SK-N-SH (cell line): Measurements from ENCODE around the gene KNDC1. TPM values are rescaled to one million over a fixed set of nuclear protein-coding genes. Genes with fewer than 3 reads are reported as not detected.

Source experiments
- CTCF ChIA-PET: fragments of 300-600, 350-600 bp; formaldehyde crosslinking; extraction: SDS; loops from one replicate; lab custom pipeline; 2021; lab: Yijun Ruan, JAX
- POLR2A ChIA-PET: fragments of 350-600 bp; sonication (Branson Sonifier 250); formaldehyde crosslinking; extraction: SDS; loops from one replicate; lab custom pipeline; 2020; ENCODE audit warnings: antibody characterized with exemption, inconsistent platforms; lab: Yijun Ruan, JAX
- DNase-seq: peaks from one replicate; pipeline ENCODE4 v3.0.0; 2012
- H2AFZ ChIP-seq: fragments of 200-600 bp; sonication (generic); 2 replicates; pipeline ENCODE4 v1.8.1; 2016; ENCODE audit warnings: antibody characterized with exemption, mild to moderate bottlenecking, low read depth
- H3F3A ChIP-seq: fragments of 200-600 bp; sonication (generic); replicated peaks from 2 replicates; pipeline ENCODE3; 2016; ENCODE audit warnings: antibody characterized with exemption, mild to moderate bottlenecking; ENCODE audit not compliant: insufficient read depth
- H3K27ac ChIP-seq, 2 experiments: fragments of 200-500 bp in 1 of 2; fragments of 200-600 bp in 1 of 2; sonication (Bioruptor generic) in 1 of 2; sonication (generic), shearing (Covaris generic) in 1 of 2; 2 replicates each; pipeline versions ENCODE4 v1.5.1 to v1.6.1; 2014 to 2016; ENCODE audit warnings: low read depth in 2 of 2, inconsistent platforms in 1 of 2, low read length in 1 of 2, mild to moderate bottlenecking in 1 of 2, mixed read lengths in 1 of 2
- H3K27me3 ChIP-seq: fragments of 200-600 bp; sonication (generic), shearing (Covaris generic); 2 replicates; pipeline ENCODE4 v1.6.1; 2016; ENCODE audit warnings: mixed run types; ENCODE audit not compliant: insufficient read depth
- H3K36me3 ChIP-seq, 2 experiments: fragments of 200-500 bp in 1 of 2; fragments of 200-600 bp in 1 of 2; sonication (Bioruptor generic) in 1 of 2; sonication (generic) in 1 of 2; replicated peaks in 1 of 2; 2 replicates each; pipeline versions ENCODE3 to v1.5.1; 2014 to 2016; ENCODE audit warnings: low read length in 1 of 2, mild to moderate bottlenecking in 1 of 2; ENCODE audit not compliant: insufficient read depth in 2 of 2, control insufficient read depth in 1 of 2
- H3K4me1 ChIP-seq, 2 experiments: fragments of 200-500 bp in 1 of 2; fragments of 200-600 bp in 1 of 2; sonication (Bioruptor generic) in 1 of 2; sonication (generic), shearing (Covaris generic) in 1 of 2; 2 replicates each; pipeline versions ENCODE4 v1.5.1 to v1.6.1; 2014 to 2016; ENCODE audit warnings: low read depth in 1 of 2, low read length in 1 of 2, mixed run types in 1 of 2; ENCODE audit not compliant: insufficient read depth in 2 of 2, control insufficient read depth in 1 of 2
- H3K4me2 ChIP-seq: fragments of 200-600 bp; sonication (generic), shearing (Covaris generic); 2 replicates; pipeline ENCODE4 v1.6.1; 2017; ENCODE audit warnings: mixed run types
- H3K4me3 ChIP-seq, 2 experiments: fragments of 200-500 bp in 1 of 2; fragments of 200-600 bp in 1 of 2; sonication (Bioruptor generic) in 1 of 2; sonication (generic), shearing (Covaris generic) in 1 of 2; 2 replicates each; pipeline versions ENCODE4 v1.5.1 to v1.8.1; 2014 to 2016; ENCODE audit warnings: low read depth in 2 of 2, inconsistent platforms in 1 of 2, low read length in 1 of 2, mild to moderate bottlenecking in 1 of 2, mixed read lengths in 1 of 2, moderate library complexity in 1 of 2
- H3K79me2 ChIP-seq: fragments of 200-600 bp; sonication (generic); 2 replicates; pipeline ENCODE4 v1.8.1; 2017; ENCODE audit warnings: mild to moderate bottlenecking; ENCODE audit not compliant: insufficient read depth
- H3K9ac ChIP-seq: fragments of 200-600 bp; sonication (generic); 2 replicates; pipeline ENCODE4 v1.6.1; 2017; ENCODE audit warnings: mixed run types
- H3K9me2 ChIP-seq: fragments of 200-600 bp; sonication (generic); 2 replicates; pipeline ENCODE4 v1.6.1; 2017; ENCODE audit warnings: mixed run types
- H3K9me3 ChIP-seq: fragments of 200-600 bp; sonication (generic); 2 replicates; pipeline ENCODE4 v1.6.1; 2017; ENCODE audit warnings: mixed run types, mild to moderate bottlenecking, moderate library complexity
- H4K20me1 ChIP-seq: fragments of 200-600 bp; sonication (generic); 2 replicates; pipeline ENCODE4 v1.6.1; 2017; ENCODE audit warnings: mild to moderate bottlenecking, mixed run types; ENCODE audit not compliant: insufficient read depth
- ELF1 ChIP-seq: IDR thresholded peaks from 2 replicates; pipeline ENCODE4 v1.4.0; 2012
- EP300 ChIP-seq, 2 experiments: IDR thresholded peaks; 2 replicates each; pipeline versions ENCODE4 v1.4.0 to v1.6.1; 2012; ENCODE audit warnings: borderline replicate concordance in 1 of 2, low read depth in 1 of 2, low read length in 1 of 2
- FOSL2 ChIP-seq: IDR thresholded peaks from 2 replicates; pipeline ENCODE4 v1.4.0; 2012; ENCODE audit warnings: low read depth, mild to moderate bottlenecking, moderate library complexity, borderline replicate concordance
- JUND ChIP-seq: IDR thresholded peaks from 2 replicates; pipeline ENCODE4 v1.4.0; 2012
- MXI1 ChIP-seq: IDR thresholded peaks from 2 replicates; pipeline ENCODE4 v1.6.1; 2012; ENCODE audit warnings: mild to moderate bottlenecking, low read depth, low read length, improper control_type of control experiment
- RAD21 ChIP-seq: IDR thresholded peaks from 2 replicates; pipeline ENCODE4 v1.6.1; 2012; ENCODE audit warnings: mild to moderate bottlenecking, low read length
- RFX5 ChIP-seq: IDR thresholded peaks from 2 replicates; pipeline ENCODE4 v1.6.1; 2012; ENCODE audit warnings: mild to moderate bottlenecking, improper control_type of control experiment, low read length
- RXRA ChIP-seq: IDR thresholded peaks from 2 replicates; pipeline ENCODE4 v1.4.0; 2012; ENCODE audit warnings: low read depth, mild to moderate bottlenecking, borderline replicate concordance
- SIN3A ChIP-seq: IDR thresholded peaks from 2 replicates; pipeline ENCODE4 v1.6.1; 2012; ENCODE audit warnings: low read depth, mild to moderate bottlenecking, low read length, moderate library complexity, borderline replicate concordance
- SMC3 ChIP-seq: IDR thresholded peaks from 2 replicates; pipeline ENCODE4 v1.6.1; 2012; ENCODE audit warnings: low read depth, low read length, improper control_type of control experiment
- TCF12 ChIP-seq: IDR thresholded peaks from 2 replicates; pipeline ENCODE4 v1.4.0; 2012
- TEAD4 ChIP-seq: IDR thresholded peaks from 2 replicates; pipeline ENCODE4 v1.4.0; 2012; ENCODE audit warnings: mild to moderate bottlenecking, borderline replicate concordance; ENCODE audit not compliant: insufficient read depth
- YY1 ChIP-seq: IDR thresholded peaks from 2 replicates; pipeline ENCODE4 v1.4.0; 2012; ENCODE audit warnings: low read depth, mild to moderate bottlenecking
- WGBS: methylation state at CpG from one replicate; pipeline ENCODE4 v1.1.6; 2017; ENCODE audit warnings: low lambda C conversion rate; 5-methylcytosine and 5-hydroxymethylcytosine counted together
- polyA plus RNA-seq, 3 experiments: library from polyadenylated mRNA; depleted of rRNA; stranded (reverse); fragments of >200 nt; gene quantifications; 2 replicates each; pipeline ENCODE4 v1.2.3, GENCODE V29; 2012
- TF ChIP-seq, protein P1 (sequence below): fragments of 200-600 bp; sonication (generic); IDR thresholded peaks from 2 replicates; pipeline ENCODE4 v1.6.1; 2017; ENCODE audit warnings: antibody characterized with exemption, mild to moderate bottlenecking, moderate library complexity
- TF ChIP-seq, protein P2 (sequence below): IDR thresholded peaks from 2 replicates; pipeline ENCODE4; 2012
- TF ChIP-seq, protein P3 (sequence below): IDR thresholded peaks from 2 replicates; pipeline ENCODE4 v1.4.0; 2012; ENCODE audit warnings: low read depth
- TF ChIP-seq, protein P4 (sequence below): IDR thresholded peaks from 2 replicates; pipeline ENCODE4 v1.4.0; 2012; ENCODE audit warnings: low read depth, borderline replicate concordance
- TF ChIP-seq, protein P5 (sequence below): IDR thresholded peaks from 2 replicates; pipeline ENCODE4 v1.4.0; 2012; ENCODE audit warnings: low read depth, borderline replicate concordance
- TF ChIP-seq, protein P6 (sequence below): fragments of 150-350 bp; IDR thresholded peaks from 2 replicates; pipeline ENCODE4 v1.6.1; 2016; ENCODE audit warnings: mild to moderate bottlenecking, low read depth, low read length

KNDC1 gene
- polyA plus RNA-seq, 1 of the 3 experiments (the other 2 are of a cell fraction) = 1.4 TPM

DNA sequence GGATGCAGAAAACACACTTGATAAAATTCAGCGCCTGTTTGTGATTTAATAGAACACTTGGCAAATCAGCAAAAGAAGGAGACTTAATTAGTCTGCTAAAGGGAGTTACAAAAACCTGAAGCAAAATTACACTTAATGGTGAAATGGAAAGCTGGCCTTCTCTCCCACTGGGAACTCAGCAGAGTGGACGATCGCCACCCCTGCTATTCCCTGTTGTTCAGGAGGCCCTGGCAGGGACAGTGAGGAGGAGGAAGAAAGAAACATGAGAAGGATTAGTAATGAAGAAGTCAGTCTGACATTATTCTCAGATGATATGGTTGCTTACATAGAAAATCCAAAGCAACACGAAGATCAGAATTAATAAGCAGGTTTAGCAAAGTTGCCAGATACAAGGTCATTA is 5.6 kb upstream of the KNDC1 start:
- Histone ChIP-seq H4K20me1 (no peaks in the 10 kb centered on the region), H3K4me1 (peaks cover 0 to 13% of the 10 kb centered on the region in 2 experiments; a peak in 1 of 4 replicates), H2AFZ (no peak overlapping the region), H3K27me3 (peaks cover 10% of the 10 kb centered on the region; the same call in 1 of the 2 replicates), H3K36me3 (no peaks in the 10 kb centered on the region), H3K4me3 (no peak overlapping the region), H3K4me2 (no peak overlapping the region)
- WGBS = 59% methylated on average over 4 of the region's 4 CpGs
- TF ChIP-seq, protein P1, sequence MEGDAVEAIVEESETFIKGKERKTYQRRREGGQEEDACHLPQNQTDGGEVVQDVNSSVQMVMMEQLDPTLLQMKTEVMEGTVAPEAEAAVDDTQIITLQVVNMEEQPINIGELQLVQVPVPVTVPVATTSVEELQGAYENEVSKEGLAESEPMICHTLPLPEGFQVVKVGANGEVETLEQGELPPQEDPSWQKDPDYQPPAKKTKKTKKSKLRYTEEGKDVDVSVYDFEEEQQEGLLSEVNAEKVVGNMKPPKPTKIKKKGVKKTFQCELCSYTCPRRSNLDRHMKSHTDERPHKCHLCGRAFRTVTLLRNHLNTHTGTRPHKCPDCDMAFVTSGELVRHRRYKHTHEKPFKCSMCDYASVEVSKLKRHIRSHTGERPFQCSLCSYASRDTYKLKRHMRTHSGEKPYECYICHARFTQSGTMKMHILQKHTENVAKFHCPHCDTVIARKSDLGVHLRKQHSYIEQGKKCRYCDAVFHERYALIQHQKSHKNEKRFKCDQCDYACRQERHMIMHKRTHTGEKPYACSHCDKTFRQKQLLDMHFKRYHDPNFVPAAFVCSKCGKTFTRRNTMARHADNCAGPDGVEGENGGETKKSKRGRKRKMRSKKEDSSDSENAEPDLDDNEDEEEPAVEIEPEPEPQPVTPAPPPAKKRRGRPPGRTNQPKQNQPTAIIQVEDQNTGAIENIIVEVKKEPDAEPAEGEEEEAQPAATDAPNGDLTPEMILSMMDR = no peak
- TF ChIP-seq, protein P2, sequence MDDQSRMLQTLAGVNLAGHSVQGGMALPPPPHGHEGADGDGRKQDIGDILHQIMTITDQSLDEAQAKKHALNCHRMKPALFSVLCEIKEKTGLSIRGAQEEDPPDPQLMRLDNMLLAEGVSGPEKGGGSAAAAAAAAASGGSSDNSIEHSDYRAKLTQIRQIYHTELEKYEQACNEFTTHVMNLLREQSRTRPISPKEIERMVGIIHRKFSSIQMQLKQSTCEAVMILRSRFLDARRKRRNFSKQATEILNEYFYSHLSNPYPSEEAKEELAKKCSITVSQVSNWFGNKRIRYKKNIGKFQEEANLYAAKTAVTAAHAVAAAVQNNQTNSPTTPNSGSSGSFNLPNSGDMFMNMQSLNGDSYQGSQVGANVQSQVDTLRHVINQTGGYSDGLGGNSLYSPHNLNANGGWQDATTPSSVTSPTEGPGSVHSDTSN = no peak
- TF ChIP-seq TEAD4 = no peak
- TF ChIP-seq SMC3 = no peak
- no peak for TF ChIP-seq ELF1
- no peak for TF ChIP-seq TCF12
- no peak for TF ChIP-seq RFX5
- TF ChIP-seq RAD21 = no peak
- TF ChIP-seq, protein P3, sequence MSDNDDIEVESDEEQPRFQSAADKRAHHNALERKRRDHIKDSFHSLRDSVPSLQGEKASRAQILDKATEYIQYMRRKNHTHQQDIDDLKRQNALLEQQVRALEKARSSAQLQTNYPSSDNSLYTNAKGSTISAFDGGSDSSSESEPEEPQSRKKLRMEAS = no peak
- TF ChIP-seq JUND = no peak
- TF ChIP-seq, all 33 proteins: peak for 0
- Histone ChIP-seq H3K27ac (no peak overlapping the region), H3K79me2 (no peaks in the 10 kb centered on the region), H3F3A (peaks cover 4% of the 10 kb centered on the region), H3K9me3 (no peaks in the 10 kb centered on the region), H3K9me2 (no peaks in the 10 kb centered on the region), H3K9ac (no peak overlapping the region)
- POLR2A ChIA-PET = no interaction called here
- CTCF ChIA-PET = interaction anchor here (0.7 to 1.1 kb wide), 2 partner anchors 11 to 469 kb away, joined by 3 read pairs; no protein-coding TSS in a partner anchor
- no peak for DNase-seq

DNA sequence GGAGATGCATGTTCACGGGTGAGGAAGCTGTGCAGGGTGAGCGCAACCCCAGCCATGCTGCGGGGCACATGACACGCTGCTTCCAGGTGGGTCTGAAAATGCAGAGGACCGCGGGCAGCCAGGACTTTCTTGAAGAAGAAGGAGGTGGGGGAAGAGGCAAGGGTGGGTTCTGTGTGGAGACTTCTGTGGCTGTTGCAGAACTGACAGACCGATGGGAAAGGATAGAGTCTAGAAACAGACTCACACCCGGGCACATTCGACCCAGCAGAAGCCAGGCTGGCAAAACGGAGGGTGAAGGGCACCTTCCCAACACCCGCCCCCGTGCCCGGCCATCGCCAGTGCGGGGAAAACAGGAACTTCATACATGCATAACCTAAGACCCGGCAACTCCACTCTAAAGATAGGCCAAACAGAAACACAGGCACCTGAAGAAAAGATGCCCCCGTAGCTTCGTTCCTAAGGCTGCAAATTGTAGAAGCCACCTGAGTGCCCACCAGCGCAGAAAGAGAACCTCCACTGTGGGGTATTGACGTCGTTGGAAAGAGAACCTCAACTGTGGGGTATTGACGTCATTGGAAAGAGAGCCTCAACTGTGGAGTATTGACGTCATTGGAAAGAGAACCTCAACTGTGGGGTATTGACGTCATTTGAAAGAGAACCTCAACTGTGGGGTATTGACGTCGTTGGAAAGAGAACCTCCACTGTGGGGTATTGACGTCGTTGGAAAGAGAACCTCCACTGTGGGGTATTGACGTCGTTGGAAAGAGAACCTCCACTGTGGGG is 4.8 kb upstream of the KNDC1 start:
- H3K9me2 ChIP-seq = no peaks in the 10 kb centered on the region
- no peak overlapping the region for H3K27ac ChIP-seq
- H3K79me2 ChIP-seq = no peaks in the 10 kb centered on the region
- no peaks in the 10 kb centered on the region for H3K36me3 ChIP-seq
- no peaks in the 10 kb centered on the region for H4K20me1 ChIP-seq
- 76% methylated on average over 30 of the region's 30 CpGs for WGBS
- peaks cover 4% of the 10 kb centered on the region for H3F3A ChIP-seq
- no peak overlapping the region for H3K9ac ChIP-seq
- peaks cover 0 to 13% of the 10 kb centered on the region in 2 experiments; a peak in 1 of 4 replicates for H3K4me1 ChIP-seq
- no peak for DNase-seq
- ChIA-PET POLR2A (no interaction called here), CTCF (interaction anchor here (1.1 kb wide), 1 partner anchor 12 kb away, joined by 3 read pairs; no protein-coding TSS in a partner anchor)
- H3K9me3 ChIP-seq = no peaks in the 10 kb centered on the region
- H3K4me2 ChIP-seq = no peak overlapping the region
- H3K4me3 ChIP-seq = no peak overlapping the region
- H2AFZ ChIP-seq = no peak overlapping the region
- H3K27me3 ChIP-seq = peaks cover 10% of the 10 kb centered on the region; the same call in 1 of the 2 replicates
- TF ChIP-seq MXI1 = no peak
- TF ChIP-seq EP300 (IDR thresholded peaks at IDR 0.05; ENCODE audit: borderline replicate concordance in 1 of 2, low read depth in 1 of 2, low read length in 1 of 2) = no peak
- TF ChIP-seq YY1 = no peak
- no peak for TF ChIP-seq TEAD4
- TF ChIP-seq RXRA = no peak
- TF ChIP-seq, protein P4, sequence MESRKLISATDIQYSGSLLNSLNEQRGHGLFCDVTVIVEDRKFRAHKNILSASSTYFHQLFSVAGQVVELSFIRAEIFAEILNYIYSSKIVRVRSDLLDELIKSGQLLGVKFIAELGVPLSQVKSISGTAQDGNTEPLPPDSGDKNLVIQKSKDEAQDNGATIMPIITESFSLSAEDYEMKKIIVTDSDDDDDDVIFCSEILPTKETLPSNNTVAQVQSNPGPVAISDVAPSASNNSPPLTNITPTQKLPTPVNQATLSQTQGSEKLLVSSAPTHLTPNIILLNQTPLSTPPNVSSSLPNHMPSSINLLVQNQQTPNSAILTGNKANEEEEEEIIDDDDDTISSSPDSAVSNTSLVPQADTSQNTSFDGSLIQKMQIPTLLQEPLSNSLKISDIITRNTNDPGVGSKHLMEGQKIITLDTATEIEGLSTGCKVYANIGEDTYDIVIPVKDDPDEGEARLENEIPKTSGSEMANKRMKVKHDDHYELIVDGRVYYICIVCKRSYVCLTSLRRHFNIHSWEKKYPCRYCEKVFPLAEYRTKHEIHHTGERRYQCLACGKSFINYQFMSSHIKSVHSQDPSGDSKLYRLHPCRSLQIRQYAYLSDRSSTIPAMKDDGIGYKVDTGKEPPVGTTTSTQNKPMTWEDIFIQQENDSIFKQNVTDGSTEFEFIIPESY = no peak
- TF ChIP-seq, protein P5, sequence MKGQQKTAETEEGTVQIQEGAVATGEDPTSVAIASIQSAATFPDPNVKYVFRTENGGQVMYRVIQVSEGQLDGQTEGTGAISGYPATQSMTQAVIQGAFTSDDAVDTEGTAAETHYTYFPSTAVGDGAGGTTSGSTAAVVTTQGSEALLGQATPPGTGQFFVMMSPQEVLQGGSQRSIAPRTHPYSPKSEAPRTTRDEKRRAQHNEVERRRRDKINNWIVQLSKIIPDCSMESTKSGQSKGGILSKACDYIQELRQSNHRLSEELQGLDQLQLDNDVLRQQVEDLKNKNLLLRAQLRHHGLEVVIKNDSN = no peak
- no peak for TF ChIP-seq SIN3A
- no peak for TF ChIP-seq RAD21
- no peak for TF ChIP-seq FOSL2
- TF ChIP-seq, protein P6, sequence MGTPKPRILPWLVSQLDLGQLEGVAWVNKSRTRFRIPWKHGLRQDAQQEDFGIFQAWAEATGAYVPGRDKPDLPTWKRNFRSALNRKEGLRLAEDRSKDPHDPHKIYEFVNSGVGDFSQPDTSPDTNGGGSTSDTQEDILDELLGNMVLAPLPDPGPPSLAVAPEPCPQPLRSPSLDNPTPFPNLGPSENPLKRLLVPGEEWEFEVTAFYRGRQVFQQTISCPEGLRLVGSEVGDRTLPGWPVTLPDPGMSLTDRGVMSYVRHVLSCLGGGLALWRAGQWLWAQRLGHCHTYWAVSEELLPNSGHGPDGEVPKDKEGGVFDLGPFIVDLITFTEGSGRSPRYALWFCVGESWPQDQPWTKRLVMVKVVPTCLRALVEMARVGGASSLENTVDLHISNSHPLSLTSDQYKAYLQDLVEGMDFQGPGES = no peak
